ENCODE measurements around the gene THRAP3.

THRAP3 gene

GRCh38 chr1:36203027-36203553, 21.2 kb upstream of the THRAP3 start:
- TF ChIP-seq CTCF (IDR thresholded peaks at IDR 0.05; ENCODE audit: insufficient read depth, missing control alignments): no peak
- FAIRE-seq (no peak), DNase-seq (ENCODE audit: insufficient read length, low spot score) (no peak)

- no peak for TF ChIP-seq CTCF (IDR thresholded peaks at IDR 0.05; ENCODE audit: insufficient read depth, missing control alignments)
- FAIRE-seq (no peak), DNase-seq (ENCODE audit: insufficient read length, low spot score) (no peak)
These were observed 20.5 kb upstream of the THRAP3 start for GRCh38 chr1:36203554-36204346.

- FAIRE-seq (no peak), DNase-seq (ENCODE audit: insufficient read length, low spot score) (no peak)
- TF ChIP-seq CTCF (IDR thresholded peaks at IDR 0.05; ENCODE audit: insufficient read depth, missing control alignments): no peak
These were observed 19.8 kb upstream of the THRAP3 start for GRCh38 chr1:36204347-36204909.

- FAIRE-seq (no peak), DNase-seq (ENCODE audit: insufficient read length, low spot score) (no peak)
- no peak for TF ChIP-seq CTCF (IDR thresholded peaks at IDR 0.05; ENCODE audit: insufficient read depth, missing control alignments)
These were observed 17.9 kb upstream of the THRAP3 start for GRCh38 chr1:36206323-36206858.

- no peak for TF ChIP-seq CTCF (IDR thresholded peaks at IDR 0.05; ENCODE audit: insufficient read depth, missing control alignments)
- FAIRE-seq (no peak), DNase-seq (ENCODE audit: insufficient read length, low spot score) (no peak)
These were observed 16.9 kb upstream of the THRAP3 start for GRCh38 chr1:36207339-36207738.

GRCh38 chr1:36208978-36209703, 15.1 kb upstream of the THRAP3 start:
- DNase-seq (ENCODE audit: insufficient read length, low spot score) (no peak), FAIRE-seq (no peak)
- peak; percentile 31 for TF ChIP-seq CTCF (IDR thresholded peaks at IDR 0.05; ENCODE audit: insufficient read depth, missing control alignments)
